ENCODE data around the gene RXRA.

RXRA gene

GRCh38 chr9:134390947-134391318 lies 64.7 kb downstream of the RXRA start:
- Histone ChIP-seq H3K27ac (no peak overlapping the region), H3K9me3 (ENCODE audit: severe bottlenecking) (no peaks in the 10 kb centered on the region), H3K27me3 (ENCODE audit: insufficient read depth, low read depth, severe bottlenecking) (no peaks in the 10 kb centered on the region), H3K4me3 (ENCODE audit: low read depth, low read length) (no peak overlapping the region), H3K36me3 (no peaks in the 10 kb centered on the region)
- DNase-seq: no peak
- no peak for TF ChIP-seq CTCF (IDR thresholded peaks at IDR 0.05; ENCODE audit: low read depth, low read length)

GRCh38 chr9:134391319-134392231 lies 65.3 kb downstream of the RXRA start:
- DNase-seq: no peak
- Histone ChIP-seq H3K27ac (no peak overlapping the region), H3K4me3 (ENCODE audit: low read depth, low read length) (no peak overlapping the region), H3K27me3 (ENCODE audit: insufficient read depth, low read depth, severe bottlenecking) (no peaks in the 10 kb centered on the region), H3K36me3 (no peaks in the 10 kb centered on the region), H3K9me3 (ENCODE audit: severe bottlenecking) (no peaks in the 10 kb centered on the region)
- no peak for TF ChIP-seq CTCF (IDR thresholded peaks at IDR 0.05; ENCODE audit: low read depth, low read length)

- H3K4me3 ChIP-seq (ENCODE audit: low read depth, low read length): no peak overlapping the region
- no peak overlapping the region for H3K27ac ChIP-seq
- no peak for TF ChIP-seq CTCF (IDR thresholded peaks at IDR 0.05; ENCODE audit: low read depth, low read length)
- no peak for DNase-seq
- no peaks in the 10 kb centered on the region for H3K9me3 ChIP-seq (ENCODE audit: severe bottlenecking)
- no peaks in the 10 kb centered on the region for H3K36me3 ChIP-seq
- no peaks in the 10 kb centered on the region for H3K27me3 ChIP-seq (ENCODE audit: insufficient read depth, low read depth, severe bottlenecking)
These were observed 66.6 kb downstream of the RXRA start for GRCh38 chr9:134392900-134393299.

GRCh38 chr9:134393582-134394280 lies 67.5 kb downstream of the RXRA start:
- DNase-seq: no peak
- H3K27me3 ChIP-seq (ENCODE audit: insufficient read depth, low read depth, severe bottlenecking): no peaks in the 10 kb centered on the region
- no peak overlapping the region for H3K4me3 ChIP-seq (ENCODE audit: low read depth, low read length)
- H3K9me3 ChIP-seq (ENCODE audit: severe bottlenecking): no peaks in the 10 kb centered on the region
- H3K36me3 ChIP-seq: no peaks in the 10 kb centered on the region
- TF ChIP-seq CTCF (IDR thresholded peaks at IDR 0.05; ENCODE audit: low read depth, low read length): no peak
- no peak overlapping the region for H3K27ac ChIP-seq

- H3K27ac ChIP-seq: no peak overlapping the region
- peaks cover 7% of the 10 kb centered on the region for H3K9me3 ChIP-seq (ENCODE audit: severe bottlenecking)
- no peak for TF ChIP-seq CTCF (IDR thresholded peaks at IDR 0.05; ENCODE audit: low read depth, low read length)
- H3K4me3 ChIP-seq (ENCODE audit: low read depth, low read length): no peak overlapping the region
- no peaks in the 10 kb centered on the region for H3K27me3 ChIP-seq (ENCODE audit: insufficient read depth, low read depth, severe bottlenecking)
- no peak for DNase-seq
- H3K36me3 ChIP-seq: no peaks in the 10 kb centered on the region
These were observed 68.8 kb downstream of the RXRA start for GRCh38 chr9:134395002-134395517.

Data from WERI-Rb-1 (cell line).